Cardiac septum (tissue), 1 donor: Measurements from ENCODE around the gene FOXO3. TPM values are rescaled to one million over a fixed set of nuclear protein-coding genes. Genes with fewer than 3 reads are reported as not detected.

Experiments
- DNase-seq: peaks from one replicate; pipeline ENCODE4 v3.0.0-alpha.2; 2020; ENCODE audit warnings: low spot score
- intact Hi-C: fragments of 100-400 bp; cut with DNase I; formaldehyde crosslinking; loops from one replicate; pipeline ENCODE4 v1.14.0; 2022
- total RNA-seq: library from RNA; stranded (reverse); fragmentation: NEBNext Ultra II Directional; extraction: Animal tissue kit (Norgen Biotek cat#: 25700); gene quantifications from one replicate; pipeline ENCODE4 v1.2.1, GENCODE V29; 2021
- donor health status: DM: no; HTN: no; CAD: no.

FOXO3 gene
- total RNA-seq, 1 donor from 2014 or later, result 32.1 TPM

DNA sequence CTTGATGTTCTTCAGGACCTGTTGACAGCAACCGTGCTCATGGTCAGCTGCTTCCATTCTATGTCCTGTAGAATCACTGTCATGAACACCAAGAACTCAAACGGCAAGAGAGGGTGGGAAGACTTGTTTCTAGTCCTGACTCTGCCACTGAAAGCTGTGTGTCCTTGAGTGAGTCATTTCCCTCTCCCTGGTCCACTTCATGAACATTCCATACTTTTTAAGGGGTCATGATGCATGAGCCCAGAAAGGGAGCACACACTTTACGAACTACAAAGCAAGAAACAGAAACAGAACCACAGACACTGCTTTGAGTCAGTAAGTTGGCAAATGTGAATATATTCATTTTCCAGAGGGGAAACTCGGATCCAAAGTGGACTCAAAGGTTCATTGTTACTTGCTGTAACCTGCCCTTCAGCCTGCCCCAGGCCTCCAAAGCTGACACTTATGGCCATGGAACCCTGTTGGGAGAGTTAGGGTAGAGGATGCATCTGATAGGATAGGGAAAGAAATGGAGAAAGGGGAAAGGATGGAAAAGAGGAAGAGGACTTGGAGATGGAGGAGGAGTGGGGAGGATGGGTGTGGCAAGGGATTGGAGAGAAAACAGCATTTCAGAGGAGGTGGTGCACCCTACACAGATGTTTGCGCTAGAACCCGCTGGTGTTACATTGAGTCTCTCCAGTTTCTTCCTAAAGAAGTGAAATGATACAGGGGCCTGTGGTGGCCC lies 129.8 kb downstream of the FOXO3 start:
- no peak for DNase-seq
- intact Hi-C loops, result no loop called here

DNA sequence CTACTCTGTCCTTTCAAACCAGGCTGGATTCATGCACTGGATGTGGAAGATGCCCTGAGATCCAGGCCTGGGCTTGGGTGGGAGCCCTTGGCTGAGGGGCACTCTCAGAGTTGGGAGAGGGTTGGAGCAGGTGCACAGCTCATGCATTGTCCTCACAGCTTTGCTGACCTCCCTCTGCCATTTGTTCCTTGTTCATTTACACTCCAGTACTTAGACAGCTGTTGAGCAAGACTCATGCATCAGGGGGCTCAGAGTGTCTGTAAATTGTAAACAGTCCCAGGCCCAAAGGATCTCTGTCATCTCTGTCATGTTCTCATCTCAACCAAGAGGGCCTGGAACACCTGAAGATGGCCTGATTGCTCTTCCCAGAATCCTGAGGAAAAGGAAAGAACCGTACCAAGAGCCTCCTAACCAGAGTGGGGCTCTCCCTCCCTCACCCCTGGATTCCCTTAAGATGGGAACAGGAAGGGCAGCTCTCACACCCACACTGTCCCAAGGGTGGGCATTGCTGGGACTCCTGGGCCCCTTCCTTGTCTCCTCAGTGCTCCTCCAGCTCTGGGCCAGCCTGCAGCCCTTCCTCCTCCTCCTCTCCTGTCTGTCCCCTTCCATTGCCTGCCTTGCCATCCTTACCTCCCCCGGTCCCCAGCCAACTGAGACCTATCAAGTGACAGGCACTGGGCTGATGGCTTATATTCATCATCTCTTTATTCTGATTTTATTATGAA lies 132.9 kb downstream of the FOXO3 start:
- intact Hi-C loops, result no loop called here
- DNase-seq, result no peak

DNA sequence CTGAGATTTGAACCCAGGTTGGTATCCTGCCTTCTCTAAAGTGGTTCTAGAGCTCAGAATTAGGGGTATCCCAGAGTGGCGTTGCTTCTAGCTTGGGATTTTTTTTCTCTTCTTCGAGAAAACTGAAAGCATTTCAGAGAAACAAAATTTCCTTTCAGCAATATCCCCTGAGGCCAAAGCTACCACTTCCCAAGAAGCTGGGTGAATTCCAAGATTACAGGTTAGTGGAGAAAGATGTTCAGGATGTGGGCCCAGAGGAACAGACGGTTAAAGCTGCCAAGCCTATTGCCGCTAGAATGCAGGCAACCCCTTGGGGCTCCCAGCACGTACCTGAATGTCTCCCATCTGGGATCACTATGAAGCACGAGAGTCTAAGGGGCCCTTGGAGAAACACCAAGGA lies 134.1 kb downstream of the FOXO3 start:
- no peak for DNase-seq
- intact Hi-C loops, result no loop called here

DNA sequence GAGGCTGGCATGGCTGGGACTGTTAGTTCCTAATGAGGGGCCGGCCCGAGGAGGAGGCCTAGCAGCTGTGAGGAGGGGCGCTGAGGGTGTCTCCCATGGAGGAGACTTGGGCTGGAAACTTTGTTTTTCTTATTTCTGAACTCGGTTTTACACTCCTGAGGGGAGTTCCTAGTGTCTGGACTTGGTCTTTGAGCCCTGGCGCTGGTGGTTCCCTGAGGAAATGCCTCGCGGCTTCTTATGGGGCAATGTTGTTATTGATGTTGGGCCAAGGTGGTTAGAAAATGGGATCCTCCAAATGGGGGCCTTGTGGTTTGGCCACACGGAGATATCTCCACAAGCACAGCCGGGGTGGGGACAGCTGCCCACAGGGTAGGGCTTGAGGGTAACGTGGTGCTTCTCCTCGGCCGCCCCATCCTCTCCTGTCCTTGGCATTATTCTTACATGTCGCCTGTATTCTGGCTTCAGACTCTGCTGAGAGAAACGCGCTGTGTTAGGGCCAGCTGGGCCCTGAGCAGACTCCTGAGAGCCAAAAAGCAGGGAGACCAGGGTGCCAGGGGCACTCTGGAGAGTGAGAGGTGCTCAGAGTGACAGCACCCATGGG lies 136.9 kb downstream of the FOXO3 start:
- no peak for DNase-seq
- intact Hi-C loops, result no loop called here

DNA sequence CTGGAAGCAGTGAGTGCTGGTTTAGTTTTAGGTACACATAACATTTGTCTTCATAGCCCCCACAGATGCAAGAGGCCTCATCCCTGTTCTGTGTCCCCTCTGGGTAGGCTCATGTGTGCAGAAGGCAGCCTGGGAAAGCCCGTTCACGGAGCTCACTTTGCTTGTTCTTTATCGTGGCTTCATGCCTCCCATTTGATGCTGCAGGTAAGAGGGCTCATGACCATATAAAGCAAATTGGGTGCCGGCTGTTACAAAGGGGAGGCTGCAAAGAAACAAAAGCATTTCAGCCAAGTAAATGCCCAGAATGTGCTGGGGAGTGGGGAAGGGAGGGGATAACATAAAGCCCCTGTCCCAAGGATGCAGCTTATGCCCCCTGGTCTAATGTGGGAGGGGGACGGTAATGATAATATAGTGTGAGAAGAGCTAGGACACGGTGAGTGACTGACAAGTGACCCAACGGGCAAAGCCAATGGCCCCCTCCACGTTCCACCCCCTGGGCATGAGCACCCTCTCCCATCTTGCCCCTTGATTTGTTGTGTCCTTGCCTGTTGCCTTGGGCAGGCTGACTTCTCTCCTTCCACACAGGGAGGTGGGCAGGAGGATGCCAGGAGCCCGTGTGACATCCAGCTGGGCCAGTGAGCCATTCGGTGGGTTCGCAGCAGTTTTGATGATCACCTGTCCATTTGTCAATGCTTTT lies 138.0 kb downstream of the FOXO3 start:
- intact Hi-C loops, result no loop called here
- no peak for DNase-seq

DNA sequence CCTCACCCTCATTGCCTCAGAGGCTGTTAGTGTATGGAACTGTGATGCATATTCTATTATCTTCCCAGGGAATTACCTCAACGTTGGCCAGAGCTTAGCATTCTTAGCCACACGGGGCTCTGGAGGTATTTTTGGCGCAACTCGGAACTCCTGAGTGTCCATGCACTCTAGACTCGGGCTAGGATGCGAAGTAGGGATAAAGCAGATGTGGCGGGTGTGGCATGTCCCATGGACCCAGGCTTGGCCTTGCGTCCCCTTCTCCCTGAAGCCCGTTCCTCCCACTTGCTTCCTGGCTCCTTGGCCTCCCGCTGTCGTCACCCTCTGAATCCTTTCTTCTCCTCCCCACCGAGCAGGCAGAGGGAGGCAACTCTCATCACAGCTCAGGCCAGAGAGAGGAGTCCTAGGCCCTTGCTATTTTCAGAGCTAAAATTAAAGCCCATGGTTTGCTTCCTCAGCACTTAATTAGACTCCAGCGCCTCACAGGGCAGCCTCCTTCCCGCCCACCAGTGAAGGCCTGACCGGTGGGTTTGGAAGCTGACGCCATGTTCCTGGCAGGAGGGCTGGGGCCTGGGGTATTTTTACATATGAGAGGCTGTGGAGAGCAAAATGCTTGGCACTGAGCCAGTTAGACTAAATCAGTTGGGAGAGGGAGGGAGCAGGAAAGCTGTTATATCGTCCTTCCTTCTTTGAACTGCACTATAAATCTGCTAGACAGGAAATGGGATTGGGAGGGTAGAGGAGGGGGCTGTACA lies 138.7 kb downstream of the FOXO3 start:
- DNase-seq, result no peak
- intact Hi-C loops, result no loop called here

DNA sequence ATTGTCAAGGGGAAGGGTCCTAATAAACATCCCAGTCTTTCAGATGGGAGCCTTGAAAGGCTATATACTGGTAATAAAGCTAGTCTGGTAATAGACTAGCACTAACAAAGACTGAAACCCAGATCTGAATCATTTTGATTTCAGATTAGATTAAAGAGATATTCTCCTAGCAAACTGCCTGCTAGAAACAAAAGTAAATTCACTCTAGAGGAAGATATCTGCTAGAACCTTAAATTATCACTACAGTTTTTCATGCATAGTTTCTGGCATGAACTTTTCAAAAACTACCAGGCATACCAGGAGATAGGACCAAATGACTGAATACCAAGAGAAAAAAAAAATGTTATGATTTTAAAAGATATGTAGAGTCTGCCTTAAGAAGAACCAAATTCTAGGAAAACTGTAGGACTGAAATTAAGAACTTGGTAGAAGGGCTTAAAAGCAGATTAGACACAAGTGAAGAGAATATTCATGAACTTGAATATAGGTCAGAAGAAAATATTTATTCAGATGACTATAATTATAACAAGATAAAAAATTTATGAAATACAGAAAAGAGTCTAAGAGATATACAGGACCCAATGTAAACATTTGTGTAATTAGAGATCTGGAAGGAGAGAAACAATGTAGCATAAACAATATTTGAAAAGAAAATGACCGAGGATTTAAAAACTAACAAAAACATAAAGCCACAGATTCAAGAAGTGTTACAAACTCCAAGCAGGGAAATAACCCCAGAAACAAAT lies 141.6 kb downstream of the FOXO3 start:
- intact Hi-C loops, result no loop called here
- DNase-seq, result no peak

DNA sequence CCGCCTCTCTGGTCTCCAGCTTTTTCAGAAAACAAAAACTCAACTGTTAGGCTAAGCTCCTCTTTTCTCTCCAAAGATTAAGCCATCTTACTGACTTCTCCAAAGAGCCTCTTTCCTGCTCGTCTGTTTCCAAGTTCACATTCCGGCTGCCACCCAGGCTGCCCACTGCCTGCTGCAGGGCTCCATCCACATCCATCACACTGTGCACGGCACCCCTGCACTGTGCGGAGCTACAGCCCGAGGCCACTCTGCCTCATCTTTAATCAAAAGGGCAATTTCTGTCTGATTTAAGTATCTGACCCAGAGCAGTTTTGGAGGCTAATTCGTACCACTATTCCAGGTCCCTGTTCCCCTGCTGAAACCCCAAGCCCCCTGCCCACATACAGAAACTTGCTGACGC lies 145.9 kb downstream of the FOXO3 start:
- no peak for DNase-seq
- intact Hi-C loops, result no loop called here

DNA sequence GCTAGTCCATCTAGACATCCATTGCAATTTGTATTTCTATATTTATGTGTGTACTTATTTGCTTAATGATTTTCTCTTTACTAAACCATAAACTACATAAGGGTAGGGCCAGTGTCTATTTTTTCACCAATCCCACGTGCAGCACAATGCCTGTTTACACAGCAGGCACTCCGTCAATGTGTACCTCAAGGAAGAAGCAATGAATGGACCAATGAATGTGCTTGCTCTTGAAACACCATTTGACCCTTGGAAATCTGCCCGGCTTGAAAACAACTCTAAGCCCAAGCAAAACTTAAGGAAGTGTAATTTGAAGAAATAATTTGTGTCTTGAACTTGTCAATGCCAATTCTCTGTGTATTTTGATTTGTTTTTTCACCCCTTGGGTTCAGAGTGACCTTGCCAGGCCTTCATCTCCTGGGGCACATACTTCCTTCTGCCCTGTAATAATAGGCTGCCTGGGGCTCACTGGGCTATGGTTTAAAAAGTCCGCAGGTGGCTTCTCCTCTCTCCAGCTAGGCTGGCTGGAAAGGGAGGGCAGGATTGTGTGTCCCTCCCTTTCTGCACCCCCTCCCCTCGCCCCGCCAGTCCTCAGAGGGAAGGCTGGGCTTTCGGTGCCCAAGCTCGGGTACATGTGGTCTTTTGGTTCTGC lies 146.7 kb downstream of the FOXO3 start:
- intact Hi-C loops, result no loop called here
- DNase-seq, result no peak

DNA sequence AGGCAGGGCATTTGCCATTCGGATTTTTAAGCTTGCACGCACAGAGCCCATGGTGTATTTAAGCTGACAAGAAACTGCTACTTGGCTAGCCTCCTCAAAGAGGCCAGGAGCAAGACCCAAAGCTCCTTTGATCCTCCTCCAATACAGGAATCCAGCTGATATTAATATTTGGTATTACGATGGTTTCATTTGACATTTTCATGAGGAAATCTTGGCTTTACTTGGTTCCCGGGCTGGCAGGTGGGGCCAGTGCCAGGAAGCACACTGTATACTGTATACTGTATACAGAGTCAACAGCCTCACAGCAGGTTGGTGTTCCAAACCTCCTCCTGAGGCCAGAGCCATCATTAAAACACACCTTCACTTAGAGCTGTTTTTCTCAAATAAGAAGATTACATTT lies 149.3 kb downstream of the FOXO3 start:
- intact Hi-C loops, result no loop called here
- no peak for DNase-seq

DNA sequence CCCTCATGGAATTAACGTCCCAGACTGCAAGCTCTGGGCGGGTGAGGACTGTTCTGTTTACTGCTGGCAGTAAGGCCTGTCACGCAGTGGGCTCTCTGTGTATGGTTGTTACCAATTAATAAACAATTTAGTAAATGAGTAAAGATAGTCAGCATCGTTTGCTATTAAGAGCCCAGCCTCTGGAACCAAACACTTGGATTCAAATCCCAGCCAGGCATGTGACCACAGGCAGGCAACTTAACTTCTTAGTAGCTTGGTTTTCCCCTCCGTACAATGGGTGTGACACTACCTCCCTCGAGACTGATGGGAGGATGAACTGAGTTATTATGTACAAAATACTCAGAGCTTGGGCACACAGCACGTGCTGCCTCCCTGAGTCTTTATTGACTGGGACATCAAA lies 149.8 kb downstream of the FOXO3 start:
- no peak for DNase-seq
- intact Hi-C loops, result no loop called here

DNA sequence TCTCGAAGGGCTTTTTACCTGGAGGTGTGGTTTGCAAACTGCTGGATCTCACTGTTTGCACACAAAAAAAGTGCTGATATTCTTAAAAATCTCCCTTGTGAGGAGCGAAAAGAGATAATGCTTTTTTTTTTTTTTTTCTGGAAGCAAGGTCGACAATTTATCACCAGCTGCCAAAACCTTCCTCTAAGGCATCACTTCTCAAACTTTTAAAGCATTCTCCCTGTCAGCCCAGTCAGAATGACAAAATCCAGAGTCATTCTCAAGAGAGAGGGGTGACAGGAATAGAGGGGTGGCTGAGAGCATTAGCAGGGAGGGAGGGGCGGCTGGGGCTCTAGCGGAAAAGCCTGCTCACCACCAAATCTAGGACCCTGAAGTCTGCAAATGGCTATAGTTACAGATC lies 150.4 kb downstream of the FOXO3 start:
- intact Hi-C loops, result no loop called here
- no peak for DNase-seq

DNA sequence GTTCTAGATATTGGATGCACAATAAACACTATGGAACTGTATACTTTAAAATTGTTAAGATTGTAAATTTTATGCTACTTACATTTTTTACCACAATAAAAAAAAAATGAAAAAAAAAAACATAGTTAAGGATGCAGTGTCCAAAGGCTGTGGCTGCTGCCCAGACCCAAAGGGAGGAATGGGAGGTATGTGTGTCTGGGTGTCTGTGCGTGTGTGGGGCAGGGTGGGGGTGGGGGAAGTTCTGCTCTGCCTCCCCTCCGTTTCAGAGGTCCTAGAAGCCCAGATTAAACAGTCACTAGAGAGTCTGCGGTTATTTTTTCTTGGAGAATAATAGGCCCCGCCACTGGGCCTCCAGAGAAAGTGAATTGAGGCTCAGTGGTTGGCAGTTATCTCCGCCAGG lies 151.1 kb downstream of the FOXO3 start:
- DNase-seq, result no peak
- intact Hi-C loops, result no loop called here

DNA sequence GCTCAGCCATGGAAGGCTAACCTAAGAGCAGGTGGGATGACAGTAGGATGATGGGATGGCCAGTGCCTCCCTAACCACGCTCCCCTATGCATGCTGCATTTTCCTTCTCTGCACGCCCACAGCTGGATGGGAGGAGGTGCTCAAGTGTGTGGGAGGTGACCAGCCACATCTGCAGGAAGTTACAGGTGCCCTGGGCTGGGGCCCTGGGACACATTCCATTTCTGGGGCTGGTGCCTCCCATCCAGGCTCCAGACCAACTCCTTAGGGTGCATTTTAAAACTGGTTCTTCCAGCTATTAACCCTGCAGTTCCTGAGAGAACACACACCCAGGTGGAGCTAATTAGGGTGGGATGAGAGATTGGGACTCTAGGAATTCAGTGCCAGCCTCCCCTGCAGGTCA lies 152.2 kb downstream of the FOXO3 start:
- intact Hi-C loops, result no loop called here
- DNase-seq, result no peak

DNA sequence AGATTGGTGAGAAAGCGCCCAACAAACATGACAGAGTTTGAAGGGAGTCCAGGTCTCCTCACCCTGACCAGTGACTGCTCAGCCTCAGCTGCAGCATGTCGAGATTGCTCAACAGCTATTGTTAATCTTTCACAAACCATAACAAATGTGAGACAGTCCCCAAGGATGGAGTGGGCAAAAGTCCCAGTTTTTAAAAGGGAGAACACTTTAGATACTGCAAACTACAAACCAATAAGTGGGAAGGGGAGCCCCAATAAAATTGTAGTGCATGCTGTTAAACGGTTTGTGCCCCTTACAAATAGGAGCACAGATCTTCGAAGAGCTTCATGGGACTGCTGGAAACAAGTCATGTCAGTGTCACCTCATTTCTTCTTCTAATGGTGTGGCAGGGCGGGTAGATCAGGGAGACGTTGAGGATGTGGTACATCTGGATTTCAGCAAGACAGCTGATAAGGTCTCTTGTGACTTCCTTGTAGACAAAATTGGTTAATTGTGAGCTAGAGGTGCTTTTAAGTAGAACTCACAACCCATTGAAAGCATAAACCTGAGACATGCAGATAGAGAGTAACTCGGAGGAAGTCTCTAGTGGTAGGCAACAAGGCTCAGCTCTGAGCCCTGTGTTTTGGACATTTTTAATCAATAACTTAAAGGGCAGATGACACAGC lies 153.5 kb downstream of the FOXO3 start:
- intact Hi-C loops, result no loop called here
- DNase-seq, result no peak

DNA sequence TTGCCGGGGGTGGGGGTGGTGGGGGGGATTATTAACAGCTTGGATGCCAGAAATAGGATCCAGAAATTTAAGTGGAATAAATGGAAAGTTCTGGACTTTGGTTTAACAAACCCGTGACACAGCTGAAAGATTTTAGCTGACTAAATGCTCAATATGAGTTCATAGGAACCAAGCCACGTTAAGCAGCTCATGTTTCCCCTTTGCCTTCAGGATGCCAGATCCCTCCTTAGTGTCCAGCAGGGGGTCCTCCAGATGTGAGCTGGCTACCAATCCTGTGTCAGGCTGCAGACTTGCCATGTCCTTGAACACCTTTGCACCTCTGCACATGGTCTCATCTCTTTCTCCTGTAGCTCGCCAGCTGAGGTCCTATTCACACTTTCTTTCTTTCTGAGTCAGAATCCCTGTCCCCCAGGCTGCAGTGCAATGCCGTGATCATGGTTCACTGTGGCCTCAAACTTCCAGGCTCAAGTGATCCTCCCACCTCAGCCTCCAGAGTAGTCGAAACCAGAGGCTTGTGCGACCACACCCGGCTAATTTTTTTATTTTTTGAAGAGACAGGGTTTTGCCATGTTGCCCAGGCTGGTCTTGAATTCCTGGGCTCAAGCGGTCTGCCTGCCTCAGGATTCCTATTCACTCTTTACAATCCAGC lies 154.2 kb downstream of the FOXO3 start:
- intact Hi-C loops, result no loop called here
- no peak for DNase-seq

DNA sequence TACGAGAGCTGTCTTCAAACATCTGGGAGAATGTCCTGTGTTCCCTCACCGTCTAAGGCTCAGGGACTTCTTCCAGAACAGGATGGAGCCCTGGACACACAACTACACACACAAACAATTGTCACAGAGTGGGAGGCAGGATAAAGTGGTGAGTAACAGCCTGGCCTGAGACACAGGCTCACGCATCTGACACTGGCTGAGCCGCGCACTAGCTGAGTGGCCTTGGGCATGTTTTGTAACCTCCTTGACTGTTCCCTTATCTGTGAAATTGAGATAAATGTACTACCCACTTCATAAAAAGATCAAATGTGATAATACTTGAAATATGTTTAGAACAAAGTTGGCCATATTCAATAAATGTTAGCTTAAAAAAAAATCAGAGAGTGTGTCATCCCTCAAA lies 155.1 kb downstream of the FOXO3 start:
- intact Hi-C loops, result no loop called here
- no peak for DNase-seq
